Parathyroid adenoma (tissue), 2 donors: ENCODE measurements around the gene EPB41.

ENCODE experiments used
- H2AFZ ChIP-seq: fragments of 300-600 bp; sonication (generic); one replicate; pipeline ENCODE4 v1.7.0; 2017; ENCODE audit warnings: antibody characterized with exemption, mild to moderate bottlenecking
- H3K27ac ChIP-seq: fragments of 300-600 bp; sonication (generic); one replicate; pipeline ENCODE4 v1.7.0; 2017
- H3K27me3 ChIP-seq: fragments of 300-600 bp; sonication (generic); one replicate; pipeline ENCODE4 v1.7.0; 2017; ENCODE audit warnings: low read length; ENCODE audit not compliant: control insufficient read depth, insufficient read depth
- H3K36me3 ChIP-seq: fragments of 300-600 bp; sonication (generic); one replicate; pipeline ENCODE4 v1.7.0; 2017; ENCODE audit warnings: low read length; ENCODE audit not compliant: control insufficient read depth, insufficient read depth
- H3K4me1 ChIP-seq: fragments of 300-600 bp; sonication (generic); one replicate; pipeline ENCODE4 v1.7.0; 2017; ENCODE audit warnings: control low read depth
- H3K4me2 ChIP-seq: fragments of 300-600 bp; sonication (generic); one replicate; pipeline ENCODE4 v1.7.0; 2017; ENCODE audit warnings: low read length
- H3K4me3 ChIP-seq: fragments of 300-600 bp; sonication (generic); one replicate; pipeline ENCODE4 v1.7.0; 2017; ENCODE audit warnings: low read depth, low read length
- H3K79me2 ChIP-seq: fragments of 300-600 bp; sonication (generic); one replicate; pipeline ENCODE4 v1.7.0; 2017; ENCODE audit warnings: control low read depth
- H3K9ac ChIP-seq: fragments of 300-600 bp; sonication (generic); one replicate; pipeline ENCODE4 v1.7.0; 2017; ENCODE audit warnings: mild to moderate bottlenecking
- H3K9me3 ChIP-seq: fragments of 300-600 bp; sonication (generic); one replicate; pipeline ENCODE4 v1.7.0; 2017; ENCODE audit warnings: low read length; ENCODE audit not compliant: control insufficient read depth
- CTCF ChIP-seq: fragments of 300-600 bp; sonication (generic); IDR thresholded peaks from one replicate; pipeline ENCODE4 v1.7.0; 2017; ENCODE audit warnings: antibody characterized with exemption, mild to moderate bottlenecking
- donor health status: primary hyperparathyroidism.

EPB41 gene

GRCh38 chr1:29112705-29113412 lies 198.5 kb downstream of the EPB41 start:
- Histone ChIP-seq H2AFZ (no peak overlapping the region), H3K27ac (no peak overlapping the region), H3K4me1 (no peaks in the 10 kb centered on the region), H3K9me3 (no peaks in the 10 kb centered on the region), H3K27me3 (no peaks in the 10 kb centered on the region), H3K36me3 (no peaks in the 10 kb centered on the region), H3K9ac (no peak overlapping the region), H3K4me2 (no peak overlapping the region), H3K4me3 (no peak overlapping the region), H3K79me2 (no peaks in the 10 kb centered on the region)
- no peak for TF ChIP-seq CTCF

GRCh38 chr1:29113413-29114117 lies 199.2 kb downstream of the EPB41 start:
- H3K4me3 ChIP-seq: no peak overlapping the region
- H3K4me1 ChIP-seq: no peaks in the 10 kb centered on the region
- no peak overlapping the region for H3K4me2 ChIP-seq
- H3K27ac ChIP-seq: no peak overlapping the region
- no peaks in the 10 kb centered on the region for H3K27me3 ChIP-seq
- H2AFZ ChIP-seq: no peak overlapping the region
- no peak overlapping the region for H3K9ac ChIP-seq
- H3K36me3 ChIP-seq: no peaks in the 10 kb centered on the region
- no peak for TF ChIP-seq CTCF
- H3K9me3 ChIP-seq: no peaks in the 10 kb centered on the region
- H3K79me2 ChIP-seq: no peaks in the 10 kb centered on the region

GRCh38 chr1:29114654-29115053 lies 200.3 kb downstream of the EPB41 start:
- Histone ChIP-seq H3K36me3 (no peaks in the 10 kb centered on the region), H2AFZ (no peak overlapping the region)
- no peak for TF ChIP-seq CTCF

GRCh38 chr1:29117381-29117780 lies 203.0 kb downstream of the EPB41 start:
- peak; percentile 16 for TF ChIP-seq CTCF
- Histone ChIP-seq H3K79me2 (no peaks in the 10 kb centered on the region), H3K36me3 (no peaks in the 10 kb centered on the region), H3K4me1 (no peaks in the 10 kb centered on the region), H3K27ac (no peak overlapping the region), H3K4me3 (no peak overlapping the region), H3K9ac (no peak overlapping the region), H3K4me2 (no peak overlapping the region), H3K9me3 (no peaks in the 10 kb centered on the region), H3K27me3 (no peaks in the 10 kb centered on the region), H2AFZ (no peak overlapping the region)

More at GRCh38 chr1:29114654-29115053, 200.3 kb downstream of the EPB41 start:
- Histone ChIP-seq H3K4me2 (no peak overlapping the region), H3K27me3 (no peaks in the 10 kb centered on the region), H3K79me2 (no peaks in the 10 kb centered on the region), H3K4me3 (no peak overlapping the region), H3K27ac (no peak overlapping the region), H3K9me3 (no peaks in the 10 kb centered on the region), H3K4me1 (no peaks in the 10 kb centered on the region), H3K9ac (no peak overlapping the region)
